ENCODE results near the gene ARHGAP15. TPM values are rescaled to one million over a fixed set of nuclear protein-coding genes. Genes with fewer than 3 reads are reported as not detected.

The ARHGAP15 gene
- polyA plus RNA-seq, 1 donor from 2014 or later = 0.30 TPM

DNA sequence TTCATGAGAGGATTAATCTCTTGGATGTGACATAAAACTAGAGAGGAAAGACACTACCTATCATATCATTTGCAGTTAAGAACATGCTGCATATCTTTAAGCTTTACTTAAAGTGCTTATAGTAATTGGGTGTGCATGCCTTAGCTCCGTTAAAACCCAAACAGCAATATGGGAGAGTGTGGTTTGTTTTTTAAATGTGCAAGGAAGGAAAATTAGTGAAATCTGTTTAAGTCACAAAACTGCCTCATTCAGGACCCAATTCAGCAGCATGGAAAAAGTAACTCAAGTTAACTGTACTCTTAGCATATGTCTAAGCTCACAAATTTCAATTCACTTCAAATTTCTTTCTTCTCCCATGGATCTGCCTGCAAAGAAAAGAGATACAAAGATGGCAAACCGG, 182.2 kb downstream of the ARHGAP15 start:
- no peaks in the 10 kb centered on the region for H3K9me3 ChIP-seq (ENCODE audit: low read length)
- H3K27ac ChIP-seq (ENCODE audit: low read length) = no peak overlapping the region
- no peaks in the 10 kb centered on the region for H3K27me3 ChIP-seq (ENCODE audit: insufficient read depth, low read depth, low read length)
- no peaks in the 10 kb centered on the region for H3F3A ChIP-seq (ENCODE audit: insufficient read depth, low read length, poor library complexity, severe bottlenecking)
- H4K20me1 ChIP-seq (ENCODE audit: insufficient read depth) = no peaks in the 10 kb centered on the region
- H3K9me2 ChIP-seq (ENCODE audit: insufficient read depth, low read length) = no peaks in the 10 kb centered on the region
- H3K4me2 ChIP-seq (ENCODE audit: low read length) = no peak overlapping the region
- H3K79me2 ChIP-seq (replicated peaks; ENCODE audit: insufficient read depth, low read length) = no peaks in the 10 kb centered on the region
- H3K9ac ChIP-seq (ENCODE audit: low read length) = no peak overlapping the region
- no peak overlapping the region for H3K4me3 ChIP-seq (ENCODE audit: low read length)
- H3K36me3 ChIP-seq (ENCODE audit: insufficient read depth, low read length) = no peaks in the 10 kb centered on the region
- TF ChIP-seq SMC3 (conservative IDR thresholded peaks at IDR 0.05; ENCODE audit: poor library complexity) (no peak), POLR2AphosphoS5 (IDR thresholded peaks at IDR 0.05) (no peak), MXI1 (conservative IDR thresholded peaks at IDR 0.05; ENCODE audit: poor library complexity, severe bottlenecking) (no peak), TAF1 (IDR thresholded peaks at IDR 0.05; ENCODE audit: low read depth) (no peak), EP300 (conservative IDR thresholded peaks at IDR 0.05; ENCODE audit: poor library complexity, severe bottlenecking) (no peak), RAD21 (conservative IDR thresholded peaks at IDR 0.05) (no peak), EZH2 (IDR thresholded peaks at IDR 0.05; ENCODE audit: borderline replicate concordance, insufficient read depth, low read length, poor library complexity, severe bottlenecking) (no peak)
- TF ChIP-seq, protein P1, sequence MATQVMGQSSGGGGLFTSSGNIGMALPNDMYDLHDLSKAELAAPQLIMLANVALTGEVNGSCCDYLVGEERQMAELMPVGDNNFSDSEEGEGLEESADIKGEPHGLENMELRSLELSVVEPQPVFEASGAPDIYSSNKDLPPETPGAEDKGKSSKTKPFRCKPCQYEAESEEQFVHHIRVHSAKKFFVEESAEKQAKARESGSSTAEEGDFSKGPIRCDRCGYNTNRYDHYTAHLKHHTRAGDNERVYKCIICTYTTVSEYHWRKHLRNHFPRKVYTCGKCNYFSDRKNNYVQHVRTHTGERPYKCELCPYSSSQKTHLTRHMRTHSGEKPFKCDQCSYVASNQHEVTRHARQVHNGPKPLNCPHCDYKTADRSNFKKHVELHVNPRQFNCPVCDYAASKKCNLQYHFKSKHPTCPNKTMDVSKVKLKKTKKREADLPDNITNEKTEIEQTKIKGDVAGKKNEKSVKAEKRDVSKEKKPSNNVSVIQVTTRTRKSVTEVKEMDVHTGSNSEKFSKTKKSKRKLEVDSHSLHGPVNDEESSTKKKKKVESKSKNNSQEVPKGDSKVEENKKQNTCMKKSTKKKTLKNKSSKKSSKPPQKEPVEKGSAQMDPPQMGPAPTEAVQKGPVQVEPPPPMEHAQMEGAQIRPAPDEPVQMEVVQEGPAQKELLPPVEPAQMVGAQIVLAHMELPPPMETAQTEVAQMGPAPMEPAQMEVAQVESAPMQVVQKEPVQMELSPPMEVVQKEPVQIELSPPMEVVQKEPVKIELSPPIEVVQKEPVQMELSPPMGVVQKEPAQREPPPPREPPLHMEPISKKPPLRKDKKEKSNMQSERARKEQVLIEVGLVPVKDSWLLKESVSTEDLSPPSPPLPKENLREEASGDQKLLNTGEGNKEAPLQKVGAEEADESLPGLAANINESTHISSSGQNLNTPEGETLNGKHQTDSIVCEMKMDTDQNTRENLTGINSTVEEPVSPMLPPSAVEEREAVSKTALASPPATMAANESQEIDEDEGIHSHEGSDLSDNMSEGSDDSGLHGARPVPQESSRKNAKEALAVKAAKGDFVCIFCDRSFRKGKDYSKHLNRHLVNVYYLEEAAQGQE (IDR thresholded peaks at IDR 0.05; ENCODE audit: borderline replicate concordance) = no peak
- TF ChIP-seq, protein P2, sequence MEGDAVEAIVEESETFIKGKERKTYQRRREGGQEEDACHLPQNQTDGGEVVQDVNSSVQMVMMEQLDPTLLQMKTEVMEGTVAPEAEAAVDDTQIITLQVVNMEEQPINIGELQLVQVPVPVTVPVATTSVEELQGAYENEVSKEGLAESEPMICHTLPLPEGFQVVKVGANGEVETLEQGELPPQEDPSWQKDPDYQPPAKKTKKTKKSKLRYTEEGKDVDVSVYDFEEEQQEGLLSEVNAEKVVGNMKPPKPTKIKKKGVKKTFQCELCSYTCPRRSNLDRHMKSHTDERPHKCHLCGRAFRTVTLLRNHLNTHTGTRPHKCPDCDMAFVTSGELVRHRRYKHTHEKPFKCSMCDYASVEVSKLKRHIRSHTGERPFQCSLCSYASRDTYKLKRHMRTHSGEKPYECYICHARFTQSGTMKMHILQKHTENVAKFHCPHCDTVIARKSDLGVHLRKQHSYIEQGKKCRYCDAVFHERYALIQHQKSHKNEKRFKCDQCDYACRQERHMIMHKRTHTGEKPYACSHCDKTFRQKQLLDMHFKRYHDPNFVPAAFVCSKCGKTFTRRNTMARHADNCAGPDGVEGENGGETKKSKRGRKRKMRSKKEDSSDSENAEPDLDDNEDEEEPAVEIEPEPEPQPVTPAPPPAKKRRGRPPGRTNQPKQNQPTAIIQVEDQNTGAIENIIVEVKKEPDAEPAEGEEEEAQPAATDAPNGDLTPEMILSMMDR (IDR thresholded peaks at IDR 0.05; ENCODE audit: poor library complexity, severe bottlenecking) = no peak
- H2AFZ ChIP-seq (ENCODE audit: low read depth, low read length) = no peak overlapping the region

DNA sequence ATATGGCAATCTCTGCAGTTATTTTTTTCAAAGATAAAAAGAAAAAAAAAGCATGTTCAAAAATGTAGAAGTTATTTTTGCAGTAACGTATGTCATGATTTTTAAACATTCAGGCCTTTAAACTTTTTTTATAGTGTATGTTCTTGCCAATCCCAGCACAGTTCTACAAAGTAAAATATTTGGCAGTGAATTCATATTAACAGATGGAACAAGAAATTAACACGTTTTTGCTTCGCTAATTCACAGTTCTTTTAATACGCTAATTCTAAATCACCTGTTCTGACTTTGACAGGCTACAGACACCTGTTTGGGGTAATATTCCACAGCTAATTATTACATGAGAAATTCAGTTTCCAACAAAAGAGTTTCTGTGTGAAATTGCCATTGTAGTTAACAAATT, 183.2 kb downstream of the ARHGAP15 start:
- Histone ChIP-seq H3K9ac (ENCODE audit: low read length) (no peak overlapping the region), H3K4me2 (ENCODE audit: low read length) (no peak overlapping the region), H3K36me3 (ENCODE audit: insufficient read depth, low read length) (no peaks in the 10 kb centered on the region), H4K20me1 (ENCODE audit: insufficient read depth) (no peaks in the 10 kb centered on the region), H3K9me3 (ENCODE audit: low read length) (no peaks in the 10 kb centered on the region), H3K9me2 (ENCODE audit: insufficient read depth, low read length) (no peaks in the 10 kb centered on the region), H3K27ac (ENCODE audit: low read length) (no peak overlapping the region), H3F3A (ENCODE audit: insufficient read depth, low read length, poor library complexity, severe bottlenecking) (no peaks in the 10 kb centered on the region), H3K79me2 (replicated peaks; ENCODE audit: insufficient read depth, low read length) (no peaks in the 10 kb centered on the region), H3K4me3 (ENCODE audit: low read length) (no peak overlapping the region), H2AFZ (ENCODE audit: low read depth, low read length) (no peak overlapping the region), H3K27me3 (ENCODE audit: insufficient read depth, low read depth, low read length) (no peaks in the 10 kb centered on the region)
- TF ChIP-seq, protein P1 (IDR thresholded peaks at IDR 0.05; ENCODE audit: borderline replicate concordance) = no peak
- TF ChIP-seq RAD21 (conservative IDR thresholded peaks at IDR 0.05) (no peak), MXI1 (conservative IDR thresholded peaks at IDR 0.05; ENCODE audit: poor library complexity, severe bottlenecking) (no peak), POLR2AphosphoS5 (IDR thresholded peaks at IDR 0.05) (no peak), TAF1 (IDR thresholded peaks at IDR 0.05; ENCODE audit: low read depth) (no peak), SMC3 (conservative IDR thresholded peaks at IDR 0.05; ENCODE audit: poor library complexity) (no peak), EP300 (conservative IDR thresholded peaks at IDR 0.05; ENCODE audit: poor library complexity, severe bottlenecking) (no peak), EZH2 (IDR thresholded peaks at IDR 0.05; ENCODE audit: borderline replicate concordance, insufficient read depth, low read length, poor library complexity, severe bottlenecking) (no peak)
- TF ChIP-seq, protein P2 (IDR thresholded peaks at IDR 0.05; ENCODE audit: poor library complexity, severe bottlenecking) = no peak
